Hepatocyte (in vitro differentiated cells): Measurements from ENCODE around the gene ZNF774.

Source experiments
- EZH2 ChIP-seq: fragments of 200-600 bp; sonication (generic); IDR thresholded peaks from 2 replicates; pipeline ENCODE4 v1.6.1; 2016; ENCODE audit warnings: antibody characterized with exemption, mild to moderate bottlenecking, borderline replicate concordance
- EZH2phosphoT487 ChIP-seq: fragments of 200-600 bp; sonication (generic); IDR thresholded peaks from one replicate; pipeline ENCODE4 v1.6.1; 2018; ENCODE audit warnings: antibody characterized with exemption, mild to moderate bottlenecking, low read depth, moderate library complexity; ENCODE audit not compliant: unreplicated experiment, severe bottlenecking
- TF ChIP-seq, protein P1 (sequence below): fragments of 200-600 bp; sonication (generic); IDR thresholded peaks from 2 replicates; pipeline ENCODE4 v1.5.1; 2016; ENCODE audit warnings: antibody characterized with exemption, mild to moderate bottlenecking; ENCODE audit not compliant: poor library complexity

DNA sequence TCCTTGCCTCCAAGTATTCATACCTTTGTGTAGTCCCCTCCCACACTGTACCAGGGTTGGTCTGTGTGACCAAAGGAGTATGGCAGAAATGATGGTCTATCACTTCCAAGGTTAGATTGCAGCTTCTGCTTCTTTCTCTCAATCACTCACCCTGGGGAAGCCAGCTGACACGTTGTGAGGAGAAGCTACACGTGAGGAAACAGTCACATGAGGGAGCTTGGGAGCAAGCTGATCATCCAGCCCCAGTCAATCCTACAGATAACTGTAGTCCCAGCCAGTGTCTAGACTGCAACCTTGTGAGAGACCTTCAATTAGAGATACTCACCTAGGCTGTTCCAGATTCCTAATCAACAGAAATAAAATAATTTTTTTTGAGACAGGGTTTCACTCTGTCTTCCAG, 6.2 kb upstream of the ZNF774 start:
- TF ChIP-seq, protein P1, sequence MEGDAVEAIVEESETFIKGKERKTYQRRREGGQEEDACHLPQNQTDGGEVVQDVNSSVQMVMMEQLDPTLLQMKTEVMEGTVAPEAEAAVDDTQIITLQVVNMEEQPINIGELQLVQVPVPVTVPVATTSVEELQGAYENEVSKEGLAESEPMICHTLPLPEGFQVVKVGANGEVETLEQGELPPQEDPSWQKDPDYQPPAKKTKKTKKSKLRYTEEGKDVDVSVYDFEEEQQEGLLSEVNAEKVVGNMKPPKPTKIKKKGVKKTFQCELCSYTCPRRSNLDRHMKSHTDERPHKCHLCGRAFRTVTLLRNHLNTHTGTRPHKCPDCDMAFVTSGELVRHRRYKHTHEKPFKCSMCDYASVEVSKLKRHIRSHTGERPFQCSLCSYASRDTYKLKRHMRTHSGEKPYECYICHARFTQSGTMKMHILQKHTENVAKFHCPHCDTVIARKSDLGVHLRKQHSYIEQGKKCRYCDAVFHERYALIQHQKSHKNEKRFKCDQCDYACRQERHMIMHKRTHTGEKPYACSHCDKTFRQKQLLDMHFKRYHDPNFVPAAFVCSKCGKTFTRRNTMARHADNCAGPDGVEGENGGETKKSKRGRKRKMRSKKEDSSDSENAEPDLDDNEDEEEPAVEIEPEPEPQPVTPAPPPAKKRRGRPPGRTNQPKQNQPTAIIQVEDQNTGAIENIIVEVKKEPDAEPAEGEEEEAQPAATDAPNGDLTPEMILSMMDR: no peak
- TF ChIP-seq EZH2phosphoT487 (no peak), EZH2 (no peak)
